ENCODE data around the gene INS. TPM values are rescaled to one million over a fixed set of nuclear protein-coding genes. Genes with fewer than 3 reads are reported as not detected.

Gene INS
- total RNA-seq (2012; rRNA removed), result not detected in 2 replicates
- polyA plus RNA-seq (2012; rRNA removed), result not detected in 2 replicates
- polyA plus RNA-seq (2012; cell fraction: cytosol; rRNA removed), result not detected in 2 replicates
- not detected in 2 replicates for polyA plus RNA-seq (2012; cell fraction: nucleus; rRNA removed; ENCODE audit: low replicate concordance)
- Bru-seq, nascent RNA, result not detected
- BruChase-seq, experiment 1, labeled RNA remaining after a 6-hour chase, result not detected
- not detected for BruChase-seq, experiment 2, labeled RNA remaining after a 2-hour chase
- long read RNA-seq, result 0 reads

GRCh38 chr11:2160736-2161259 is at the start of gene INS:
TSS of gene INS (minus strand) at chr11:2161209. CDS start at chr11:2160971, 238 bp downstream.
- no peaks in the 10 kb centered on the region for H3K4me1 ChIP-seq (ENCODE audit: control insufficient read depth, insufficient read depth, low read length)
- H4K91ac ChIP-seq (ENCODE audit: insufficient read depth, low read depth, low read length), result no peak within 1 kb of the TSS
- no peaks in the 10 kb centered on the region for H3K9me1 ChIP-seq (ENCODE audit: insufficient read depth, low read length)
- ATAC-seq (ENCODE audit: low read depth), result no peak
- H3K9me3 ChIP-seq (ENCODE audit: control insufficient read depth, insufficient read depth, low read length), result no peaks in the 10 kb centered on the region
- H3K56ac ChIP-seq (ENCODE audit: extremely low read depth, insufficient read depth, low read length), result no peak within 1 kb of the TSS
- H2BK120ac ChIP-seq (ENCODE audit: low read depth, low read length), result no peak within 1 kb of the TSS
- no peak within 1 kb of the TSS for H3K4me2 ChIP-seq (ENCODE audit: low read depth, low read length)
- no peak within 1 kb of the TSS for H2BK5ac ChIP-seq (ENCODE audit: low read depth, low read length, poor library complexity, severe bottlenecking)
- no peak within 1 kb of the TSS for H4K5ac ChIP-seq (ENCODE audit: low read depth, low read length)
- H3K27me3 ChIP-seq (ENCODE audit: control insufficient read depth, insufficient read depth, low read length), result peaks cover 5% of the 10 kb centered on the region; the same call in 1 of the 2 replicates
- in situ Hi-C loops (cut with MboI; ENCODE audit: low sequenced_read_pairs), result no loop called here
- H3K18ac ChIP-seq (ENCODE audit: low read depth, low read length), result no peak within 1 kb of the TSS
- no peak within 1 kb of the TSS for H2BK15ac ChIP-seq (ENCODE audit: low read depth, low read length)
- ChIA-PET CTCF (no interaction called here), POLR2A (ENCODE audit: unreplicated experiment) (no interaction called here)
- H3K23ac ChIP-seq (ENCODE audit: low read depth, low read length), result no peak within 1 kb of the TSS
- no peak within 1 kb of the TSS for H3K4ac ChIP-seq (ENCODE audit: low read depth, low read length)
- WGBS, 2 experiments (ENCODE audit: extremely low coverage in 2 of 2, insufficient read length in 1 of 2), result 77% methylated on average over 7 of the region's 13 CpGs; no CpG with 5 or more reads in 1 of the 2 experiments
- TF ChIP-seq POLR2A (IDR thresholded peaks at IDR 0.05; ENCODE audit: low read depth, low read length), result no peak
- no peak for TF ChIP-seq RAD21 (IDR thresholded peaks at IDR 0.05; ENCODE audit: low read length)
- TF ChIP-seq CTCF (conservative IDR thresholded peaks at IDR 0.05; ENCODE audit: low read depth, low read length), result no peak
- no peak for TF ChIP-seq CEBPB (IDR thresholded peaks at IDR 0.05; ENCODE audit: low read depth, low read length)
- no peak for TF ChIP-seq MAFK (IDR thresholded peaks at IDR 0.05; ENCODE audit: low read depth, low read length)
- no peak for TF ChIP-seq MXI1 (IDR thresholded peaks at IDR 0.05; ENCODE audit: borderline replicate concordance, low read depth, low read length)
- no peak for TF ChIP-seq CHD1 (IDR thresholded peaks at IDR 0.05; ENCODE audit: low read depth, low read length)
- no peak for TF ChIP-seq MAZ (IDR thresholded peaks at IDR 0.05; ENCODE audit: borderline replicate concordance, low read depth, low read length)
- TF ChIP-seq SMC3 (IDR thresholded peaks at IDR 0.05; ENCODE audit: low read depth, low read length), result no peak
- TF ChIP-seq NFE2L2 (IDR thresholded peaks at IDR 0.05; ENCODE audit: low read depth, low read length), result no peak
- TF ChIP-seq ELK1 (IDR thresholded peaks at IDR 0.05; ENCODE audit: borderline replicate concordance, low read depth, low read length), result no peak
- TF ChIP-seq USF2 (IDR thresholded peaks at IDR 0.05; ENCODE audit: low read depth, low read length), result no peak
- TF ChIP-seq RCOR1 (IDR thresholded peaks at IDR 0.05; ENCODE audit: insufficient replicate concordance, low read length), result no peak
- no peak for TF ChIP-seq BHLHE40 (IDR thresholded peaks at IDR 0.05; ENCODE audit: low read depth, low read length)
- TF ChIP-seq RFX5 (IDR thresholded peaks at IDR 0.05; ENCODE audit: low read depth, low read length), result no peak
- TF ChIP-seq FOS (IDR thresholded peaks at IDR 0.05; ENCODE audit: low read depth, low read length), result no peak
- no peak within 1 kb of the TSS for H2AK5ac ChIP-seq (ENCODE audit: low read depth, low read length)
- H2AK9ac ChIP-seq (replicated peaks; ENCODE audit: low read depth, low read length, poor library complexity), result no peak within 1 kb of the TSS
- dilution Hi-C loops (cut with HindIII; ENCODE audit: low sequenced_read_pairs, unreplicated experiment), result no loop called here
- no peak within 1 kb of the TSS for H2AFZ ChIP-seq (replicated peaks; ENCODE audit: low read length, poor library complexity)
- DNase-seq, result no peak
- no peak within 1 kb of the TSS for H3K9ac ChIP-seq (ENCODE audit: low read depth, low read length)
- no peak within 1 kb of the TSS for H2BK20ac ChIP-seq (ENCODE audit: low read depth, low read length)
- no peak within 1 kb of the TSS for H3K27ac ChIP-seq (ENCODE audit: insufficient read depth, low read length)
- intact Hi-C loops (cut with micrococcal nuclease), result no loop called here
- no peak within 1 kb of the TSS for H3K4me3 ChIP-seq (ENCODE audit: insufficient read depth, low read depth, low read length)
- no peak within 1 kb of the TSS for H3K14ac ChIP-seq (replicated peaks; ENCODE audit: low read depth, low read length)
- no peaks in the 10 kb centered on the region; the same call in 1 of the 2 replicates for H4K20me1 ChIP-seq (ENCODE audit: insufficient read depth, low read length)
- BruUV-seq (replicated peaks), result no TSS peak
- no peaks in the 10 kb centered on the region for H3K36me3 ChIP-seq (ENCODE audit: control insufficient read depth, insufficient read depth, low read length)
- H3K79me1 ChIP-seq (ENCODE audit: low read depth in 1 of 2, low read length in 2 of 2), result no peaks in the 10 kb centered on the region
- no peak within 1 kb of the TSS for H4K8ac ChIP-seq (ENCODE audit: low read depth in 2 of 2, low read length in 2 of 2)

Data from IMR-90 (cell line).